IMR-90 (cell line): ENCODE data around the gene ST7. TPM values are rescaled to one million over a fixed set of nuclear protein-coding genes. Genes with fewer than 3 reads are reported as not detected.

Source experiments
- ATAC-seq: fragments of 200-7000 bp; cut with Tn5 transposase; 2 replicates; pipeline ENCODE4 v1.9.1; 2020; ENCODE audit warnings: low read depth, mild to moderate bottlenecking, moderate library complexity
- BruUV-seq: library from RNA; stranded (reverse); fragments of 400-500 nt; replicated peaks from 2 replicates; lab custom pipeline; 2021; lab: Mats Ljungman, UMichigan
- CTCF ChIA-PET: fragments of 300-600 bp; formaldehyde crosslinking; extraction: SDS; loops from one replicate; lab custom pipeline; 2021; ENCODE audit warnings: antibody characterized with exemption; lab: Yijun Ruan, JAX
- POLR2A ChIA-PET: fragments of 300-600 bp; sonication (Branson Sonifier 250); formaldehyde crosslinking; loops from one replicate; lab custom pipeline; 2022; ENCODE audit warnings: antibody characterized with exemption; ENCODE audit not compliant: unreplicated experiment; lab: Charles Lee
- DNase-seq: peaks from one replicate; pipeline ENCODE4 v3.0.0; 2013
- H2AFZ ChIP-seq: replicated peaks from 2 replicates; pipeline ENCODE3; 2013; ENCODE audit warnings: low read length, mild to moderate bottlenecking; ENCODE audit not compliant: poor library complexity
- H2AK5ac ChIP-seq: 2 replicates; pipeline ENCODE4 v1.6.1; 2013; ENCODE audit warnings: low read depth, low read length, inconsistent platforms
- H2AK9ac ChIP-seq: replicated peaks from 2 replicates; pipeline ENCODE3; 2013; ENCODE audit warnings: mild to moderate bottlenecking, low read depth, low read length, moderate library complexity; ENCODE audit not compliant: poor library complexity
- H2BK120ac ChIP-seq: 2 replicates; pipeline ENCODE4 v1.6.1; 2013; ENCODE audit warnings: low read depth, low read length, inconsistent platforms
- H2BK15ac ChIP-seq: 3 replicates; pipeline ENCODE4 v1.6.1; 2013; ENCODE audit warnings: low read depth, low read length, inconsistent platforms
- H2BK20ac ChIP-seq: 2 replicates; pipeline ENCODE4 v1.6.1; 2013; ENCODE audit warnings: low read depth, mild to moderate bottlenecking, inconsistent platforms, low read length, moderate library complexity
- H2BK5ac ChIP-seq: 2 replicates; pipeline ENCODE4 v1.6.1; 2013; ENCODE audit warnings: mild to moderate bottlenecking, low read depth, low read length, inconsistent platforms; ENCODE audit not compliant: poor library complexity, severe bottlenecking
- H3K14ac ChIP-seq: replicated peaks from 2 replicates; pipeline ENCODE4 v1.6.1; 2013; ENCODE audit warnings: low read depth, low read length, inconsistent platforms
- H3K18ac ChIP-seq: 2 replicates; pipeline ENCODE4 v1.6.1; 2013; ENCODE audit warnings: low read depth, low read length, control low read depth
- H3K23ac ChIP-seq: 2 replicates; pipeline ENCODE4 v1.6.1; 2013; ENCODE audit warnings: low read depth, low read length, inconsistent platforms
- H3K27ac ChIP-seq: 2 replicates; pipeline ENCODE4 v1.5.1; 2013; ENCODE audit warnings: mild to moderate bottlenecking, control low read depth, low read length; ENCODE audit not compliant: insufficient read depth
- H3K27me3 ChIP-seq: 2 replicates; pipeline ENCODE4 v1.6.1; 2013; ENCODE audit warnings: low read length; ENCODE audit not compliant: control insufficient read depth, insufficient read depth
- H3K36me3 ChIP-seq: 2 replicates; pipeline ENCODE4 v1.6.1; 2013; ENCODE audit warnings: low read length, mixed read lengths; ENCODE audit not compliant: control insufficient read depth, insufficient read depth
- H3K4ac ChIP-seq: 2 replicates; pipeline ENCODE4 v1.6.1; 2013; ENCODE audit warnings: low read depth, low read length, inconsistent platforms
- H3K4me1 ChIP-seq: 2 replicates; pipeline ENCODE4 v1.6.1; 2013; ENCODE audit warnings: low read length, mixed read lengths; ENCODE audit not compliant: control insufficient read depth, insufficient read depth
- H3K4me2 ChIP-seq: 2 replicates; pipeline ENCODE4 v1.6.1; 2013; ENCODE audit warnings: low read depth, mild to moderate bottlenecking, control low read depth, low read length, moderate library complexity
- H3K4me3 ChIP-seq: 2 replicates; pipeline ENCODE4 v1.5.1; 2013; ENCODE audit warnings: low read depth, mild to moderate bottlenecking, control low read depth, low read length, moderate library complexity; ENCODE audit not compliant: insufficient read depth
- H3K56ac ChIP-seq: 2 replicates; pipeline ENCODE4 v1.6.1; 2013; ENCODE audit warnings: low read length, inconsistent platforms; ENCODE audit not compliant: insufficient read depth; ENCODE audit errors: extremely low read depth
- H3K79me1 ChIP-seq, 2 experiments: 2 replicates each; pipeline ENCODE4 v1.6.1; 2013; ENCODE audit warnings: low read length in 2 of 2, inconsistent platforms in 1 of 2, low read depth in 1 of 2
- H3K9ac ChIP-seq: 2 replicates; pipeline ENCODE4 v1.6.1; 2013; ENCODE audit warnings: low read depth, low read length, control low read depth
- H3K9me1 ChIP-seq: 2 replicates; pipeline ENCODE4 v1.6.1; 2013; ENCODE audit warnings: low read length, inconsistent platforms; ENCODE audit not compliant: insufficient read depth
- H3K9me3 ChIP-seq: 2 replicates; pipeline ENCODE4 v1.6.1; 2013; ENCODE audit warnings: low read length; ENCODE audit not compliant: control insufficient read depth, insufficient read depth
- H4K20me1 ChIP-seq: 2 replicates; pipeline ENCODE4 v1.6.1; 2013; ENCODE audit warnings: low read length, inconsistent platforms; ENCODE audit not compliant: insufficient read depth
- H4K5ac ChIP-seq: 2 replicates; pipeline ENCODE4 v1.6.1; 2013; ENCODE audit warnings: mild to moderate bottlenecking, low read depth, low read length, control low read depth
- H4K8ac ChIP-seq, 2 experiments: 2 replicates each; pipeline ENCODE4 v1.6.1; 2013; ENCODE audit warnings: low read depth in 2 of 2, low read length in 2 of 2, control low read depth in 1 of 2, inconsistent platforms in 1 of 2
- H4K91ac ChIP-seq: 2 replicates; pipeline ENCODE4 v1.6.1; 2013; ENCODE audit warnings: low read depth, low read length, inconsistent platforms; ENCODE audit not compliant: insufficient read depth
- CTCF ChIP-seq: conservative IDR thresholded peaks from 2 replicates; pipeline ENCODE4 v1.5.1; 2012; ENCODE audit warnings: mild to moderate bottlenecking, low read depth, low read length, improper control_type of control experiment
- NFE2L2 ChIP-seq: fragments of 150-350 bp; IDR thresholded peaks from 2 replicates; pipeline ENCODE4 v1.6.1; 2016; ENCODE audit warnings: low read depth, mild to moderate bottlenecking, low read length
- POLR2A ChIP-seq: IDR thresholded peaks from 2 replicates; pipeline ENCODE4 v1.6.1; 2012; ENCODE audit warnings: mild to moderate bottlenecking, low read depth, low read length
- RAD21 ChIP-seq: IDR thresholded peaks from 2 replicates; pipeline ENCODE4 v1.6.1; 2012; ENCODE audit warnings: low read length, improper control_type of control experiment
- RCOR1 ChIP-seq: IDR thresholded peaks from 2 replicates; pipeline ENCODE4 v1.6.1; 2012; ENCODE audit warnings: mild to moderate bottlenecking, low read length, improper control_type of control experiment; ENCODE audit not compliant: insufficient replicate concordance
- RFX5 ChIP-seq: IDR thresholded peaks from 2 replicates; pipeline ENCODE4 v1.8.0; 2012; ENCODE audit warnings: low read depth, mild to moderate bottlenecking, low read length, moderate library complexity
- SMC3 ChIP-seq: fragments of 150-350 bp; IDR thresholded peaks from 2 replicates; pipeline ENCODE4 v1.6.1; 2016; ENCODE audit warnings: low read depth, mild to moderate bottlenecking, antibody characterized with exemption, low read length, moderate library complexity
- WGBS, 2 experiments: methylation state at CpG; one replicate each; pipeline versions ENCODE4 v1.1.5 to v1.1.7; 2013; ENCODE audit warnings: missing lambda C conversion rate in 2 of 2; ENCODE audit not compliant: insufficient read length in 1 of 2; ENCODE audit errors: extremely low coverage in 2 of 2; 5-methylcytosine and 5-hydroxymethylcytosine counted together
- dilution Hi-C: fragments of 300-500 bp; cut with HindIII; formaldehyde crosslinking; loops from one replicate; pipeline ENCODE4 v1.14.3; 2018; ENCODE audit warnings: low sequenced_read_pairs; ENCODE audit not compliant: unreplicated experiment
- in situ Hi-C: fragments of 300-500 bp; cut with MboI; formaldehyde crosslinking; loops from 3 replicates; pipeline ENCODE4 v1.14.3; 2019; ENCODE audit warnings: low sequenced_read_pairs, inconsistent platforms, mixed read lengths
- intact Hi-C: fragments of 100-400 bp; cut with micrococcal nuclease; formaldehyde crosslinking; loops from 2 replicates; pipeline ENCODE4 v1.10.0; 2022
- polyA plus RNA-seq, 3 experiments: library from polyadenylated mRNA; depleted of rRNA; stranded (reverse); fragments of >200 nt; gene quantifications; 2 replicates each; pipeline ENCODE4 v1.2.3, GENCODE V29; 2012; ENCODE audit warnings: low replicate concordance in 1 of 3
- total RNA-seq: library from RNA; depleted of rRNA; stranded (reverse); fragments of >200 nt; gene quantifications from 2 replicates; pipeline ENCODE4 v1.2.3, GENCODE V29; 2012

The ST7 gene
- total and polyA plus RNA-seq, 2 of the 4 experiments (the other 2 are of a cell fraction), result 18.6 to 26.0 TPM

GRCh38 chr7:117074378-117074777 is 121.1 kb downstream of the ST7 start:
- Histone ChIP-seq H2BK120ac (no peak overlapping the region), H3K14ac (no peak overlapping the region), H3K27ac (no peak overlapping the region), H4K20me1 (0 out of 2 replicates have a peak, but pooled peaks cover 2% of the 10 kb centered on the region), H3K27me3 (no peaks in the 10 kb centered on the region), H3K4ac (no peak overlapping the region), H3K56ac (no peak overlapping the region), H3K4me2 (no peak overlapping the region), H3K4me1 (no peaks in the 10 kb centered on the region), H4K5ac (no peak overlapping the region), H3K36me3 (no peaks in the 10 kb centered on the region), H3K4me3 (no peak overlapping the region), H2AFZ (no peak overlapping the region), H2BK15ac (no peak overlapping the region), H4K91ac (no peak overlapping the region), H4K8ac (no peak overlapping the region), H3K9ac (no peak overlapping the region), H3K9me1 (no peaks in the 10 kb centered on the region), H2BK5ac (no peak overlapping the region), H3K23ac (no peak overlapping the region), H3K9me3 (no peaks in the 10 kb centered on the region), H2BK20ac (no peak overlapping the region), H2AK5ac (no peak overlapping the region), H3K18ac (no peak overlapping the region), H2AK9ac (no peak overlapping the region), H3K79me1 (peaks cover 13 to 26% of the 10 kb centered on the region in 2 experiments; a peak in 3 of 4 replicates)
- DNase-seq, result no peak
- CTCF ChIA-PET, result no interaction called here
- ATAC-seq, result no peak
- intact Hi-C loops (loop anchor here (2.0 kb wide), 1 partner anchor 14 kb away; no protein-coding TSS in a partner anchor), in situ Hi-C loops (no loop called here), dilution Hi-C loops (no loop called here)
- BruUV-seq, result no TSS peak
- no CpG with 5 or more reads among the region's 4 CpGs for WGBS, 2 experiments
- TF ChIP-seq SMC3, result no peak
- no peak for TF ChIP-seq CTCF
- no peak for TF ChIP-seq NFE2L2
- no peak for TF ChIP-seq RAD21
- TF ChIP-seq RFX5, result no peak
- TF ChIP-seq RCOR1, result no peak
- TF ChIP-seq POLR2A, result no peak
- POLR2A ChIA-PET, result no interaction called here
